ENCODE results near the gene CCNE1. TPM values are rescaled to one million over a fixed set of nuclear protein-coding genes. Genes with fewer than 3 reads are reported as not detected.
"Not testable (repeated sequence)": the region's sequence is repeated elsewhere in the genome, so short reads cannot be mapped to it uniquely, and the experiment has no call there.

Gene CCNE1
- total RNA-seq, 1 donor from 2014 or later = 39.6 TPM

DNA sequence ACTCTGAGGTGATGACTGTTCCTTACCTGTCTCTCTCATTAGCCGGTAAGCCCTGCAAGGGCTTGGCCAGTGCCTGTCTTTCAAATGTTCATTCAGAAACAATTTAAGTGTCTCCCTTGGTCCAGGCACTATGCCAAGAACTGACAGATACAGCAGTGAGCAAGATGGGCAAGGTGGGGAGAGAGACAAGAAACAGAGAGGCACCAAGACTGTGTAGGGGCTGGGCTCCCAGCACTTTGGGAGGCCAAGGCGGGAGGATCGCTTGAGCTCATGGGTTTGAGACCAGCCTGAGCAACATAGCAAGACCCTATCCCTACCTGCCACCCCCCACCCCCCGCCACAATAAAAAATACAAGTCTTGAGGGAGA lies 1.3 kb upstream of the CCNE1 start:
- Mint-ChIP-seq H3K27ac (peak overlapping the region; percentile 95), H3K4me3 (ENCODE audit: low read depth) (peak overlapping the region; percentile 86), H3K36me3 (ENCODE audit: low read depth) (peaks cover 26% of the 10 kb centered on the region), H3K4me1 (ENCODE audit: low read depth) (peaks cover 17% of the 10 kb centered on the region), H3K9me3 (no peaks in the 10 kb centered on the region), H3K27me3 (ENCODE audit: low read depth) (no peaks in the 10 kb centered on the region)
- DNase-seq (ENCODE audit: low spot score) = no peak
- intact Hi-C loops (cut with micrococcal nuclease) = loop anchor here (2.0 kb wide), 1 partner anchor 26 kb away; no protein-coding TSS in a partner anchor

DNA sequence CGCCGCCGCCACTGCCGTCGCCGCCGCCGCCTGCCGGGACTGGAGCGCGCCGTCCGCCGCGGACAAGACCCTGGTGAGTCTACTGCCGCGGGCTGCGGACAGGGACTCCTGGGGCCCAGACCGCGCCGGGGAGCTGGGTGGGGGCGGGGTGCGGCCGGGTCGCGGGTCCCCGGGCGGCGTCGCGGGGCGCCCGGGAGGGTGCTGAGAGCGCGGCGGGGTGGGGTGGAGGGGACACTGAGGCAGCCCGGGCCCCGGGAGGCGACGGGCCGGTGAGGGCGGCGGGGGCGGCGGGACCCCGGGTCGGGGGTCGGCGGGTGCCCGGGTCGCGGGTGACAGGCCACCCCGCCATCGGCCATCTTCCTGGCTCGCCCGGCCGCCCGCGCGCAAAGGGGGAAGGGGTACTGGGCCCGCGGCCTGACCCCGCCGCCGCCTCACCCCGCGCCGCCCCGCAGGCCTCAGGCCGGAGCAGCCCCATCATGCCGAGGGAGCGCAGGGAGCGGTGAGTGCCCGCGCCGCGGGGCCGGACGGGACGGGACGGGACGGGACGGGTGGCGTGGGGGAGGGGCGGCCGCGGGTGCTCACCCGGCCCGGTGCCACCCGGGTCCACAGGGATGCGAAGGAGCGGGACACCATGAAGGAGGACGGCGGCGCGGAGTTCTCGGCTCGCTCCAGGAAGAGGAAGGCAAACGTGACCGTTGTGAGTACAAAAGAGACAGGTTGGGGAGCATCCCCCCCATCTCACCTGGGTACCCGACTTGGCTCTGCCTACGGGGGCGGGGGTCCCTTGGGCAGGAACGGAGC lies 489 bp downstream of the CCNE1 start:
- no peaks in the 10 kb centered on the region for H3K9me3 Mint-ChIP-seq
- peak overlapping the region; percentile 65 for H3K27ac Mint-ChIP-seq
- no peaks in the 10 kb centered on the region for H3K27me3 Mint-ChIP-seq (ENCODE audit: low read depth)
- intact Hi-C loops (cut with micrococcal nuclease) = no loop called here
- DNase-seq (ENCODE audit: low spot score) = no peak
- peak overlapping the region; percentile 85 for H3K4me3 Mint-ChIP-seq (ENCODE audit: low read depth)
- peaks cover 33% of the 10 kb centered on the region for H3K36me3 Mint-ChIP-seq (ENCODE audit: low read depth)
- peaks cover 17% of the 10 kb centered on the region for H3K4me1 Mint-ChIP-seq (ENCODE audit: low read depth)

DNA sequence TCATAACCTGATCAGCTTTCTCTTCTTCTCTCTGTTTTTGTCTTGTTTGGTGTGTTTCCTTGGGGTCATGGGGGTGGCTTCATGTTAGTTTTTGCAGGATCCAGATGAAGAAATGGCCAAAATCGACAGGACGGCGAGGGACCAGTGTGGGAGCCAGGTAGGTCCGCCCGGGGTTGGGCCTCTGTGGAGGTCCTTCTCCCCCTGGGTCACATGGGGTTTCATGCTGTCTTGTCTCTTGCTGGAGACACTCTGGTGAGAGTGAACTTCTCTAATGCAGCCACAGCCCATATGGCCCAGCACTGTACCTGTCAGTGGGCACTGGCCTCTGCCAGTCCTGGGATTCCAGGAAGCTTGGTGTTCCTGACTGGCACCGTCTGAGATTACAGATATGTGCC lies 1.1 kb downstream of the CCNE1 start:
- peak overlapping the region; percentile 85 for H3K4me3 Mint-ChIP-seq (ENCODE audit: low read depth)
- peaks cover 17% of the 10 kb centered on the region for H3K4me1 Mint-ChIP-seq (ENCODE audit: low read depth)
- peak overlapping the region; percentile 65 for H3K27ac Mint-ChIP-seq
- peaks cover 37% of the 10 kb centered on the region for H3K36me3 Mint-ChIP-seq (ENCODE audit: low read depth)
- H3K9me3 Mint-ChIP-seq = no peaks in the 10 kb centered on the region
- intact Hi-C loops (cut with micrococcal nuclease) = no loop called here
- no peak for DNase-seq (ENCODE audit: low spot score)
- H3K27me3 Mint-ChIP-seq (ENCODE audit: low read depth) = no peaks in the 10 kb centered on the region

DNA sequence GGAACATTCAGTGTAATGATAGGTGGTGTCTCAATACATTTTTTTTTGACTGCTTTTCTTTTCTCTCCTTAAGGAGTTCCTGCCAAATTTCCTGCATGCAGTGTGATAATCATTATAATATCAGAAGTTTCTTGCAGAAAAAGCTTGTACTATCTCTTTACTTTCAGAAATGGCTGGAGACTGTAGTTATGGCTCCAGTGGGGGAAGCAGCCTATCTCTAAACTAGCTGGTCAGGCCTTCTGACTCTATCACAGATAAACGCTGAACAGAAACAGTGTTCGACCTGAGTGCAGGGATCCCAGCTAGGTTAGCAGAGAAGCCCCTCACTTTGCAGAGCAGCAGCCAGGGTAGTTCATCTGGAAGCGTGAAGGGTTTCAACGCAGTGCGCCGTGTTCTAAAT lies 1.9 kb downstream of the CCNE1 start:
- peak overlapping the region; percentile 40 for H3K27ac Mint-ChIP-seq
- peak overlapping the region; percentile 80 for H3K4me3 Mint-ChIP-seq (ENCODE audit: low read depth)
- H3K9me3 Mint-ChIP-seq = no peaks in the 10 kb centered on the region
- H3K4me1 Mint-ChIP-seq (ENCODE audit: low read depth) = peaks cover 17% of the 10 kb centered on the region
- intact Hi-C loops (cut with micrococcal nuclease) = no loop called here
- H3K36me3 Mint-ChIP-seq (ENCODE audit: low read depth) = peaks cover 37% of the 10 kb centered on the region
- H3K27me3 Mint-ChIP-seq (ENCODE audit: low read depth) = no peaks in the 10 kb centered on the region
- DNase-seq (ENCODE audit: low spot score) = no peak

DNA sequence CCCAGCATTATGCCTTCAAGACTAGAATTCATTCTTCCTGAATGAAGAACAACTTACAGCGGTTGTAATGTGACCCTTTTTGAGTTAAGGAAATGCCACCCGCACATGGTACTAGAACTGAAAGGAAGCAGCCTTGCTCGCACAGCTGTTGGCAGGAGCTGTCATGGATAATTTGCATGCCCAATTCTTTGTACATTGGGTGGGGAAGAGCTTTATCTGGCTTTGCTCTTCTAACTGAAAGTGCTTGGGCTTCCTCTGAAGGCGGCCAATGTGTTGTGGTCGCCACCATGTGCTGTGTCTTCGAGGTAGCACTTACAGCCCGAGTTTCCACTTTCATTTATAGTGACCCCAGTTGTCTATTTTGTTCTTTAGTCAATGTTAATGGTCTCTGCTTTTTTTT lies 3.4 kb downstream of the CCNE1 start:
- Mint-ChIP-seq H3K4me3 (ENCODE audit: low read depth) (no peak overlapping the region), H3K9me3 (no peaks in the 10 kb centered on the region), H3K27me3 (ENCODE audit: low read depth) (no peaks in the 10 kb centered on the region), H3K36me3 (ENCODE audit: low read depth) (peaks cover 47% of the 10 kb centered on the region), H3K4me1 (ENCODE audit: low read depth) (peaks cover 16% of the 10 kb centered on the region), H3K27ac (no peak overlapping the region)
- DNase-seq (ENCODE audit: low spot score) = no peak
- intact Hi-C loops (cut with micrococcal nuclease) = no loop called here

DNA sequence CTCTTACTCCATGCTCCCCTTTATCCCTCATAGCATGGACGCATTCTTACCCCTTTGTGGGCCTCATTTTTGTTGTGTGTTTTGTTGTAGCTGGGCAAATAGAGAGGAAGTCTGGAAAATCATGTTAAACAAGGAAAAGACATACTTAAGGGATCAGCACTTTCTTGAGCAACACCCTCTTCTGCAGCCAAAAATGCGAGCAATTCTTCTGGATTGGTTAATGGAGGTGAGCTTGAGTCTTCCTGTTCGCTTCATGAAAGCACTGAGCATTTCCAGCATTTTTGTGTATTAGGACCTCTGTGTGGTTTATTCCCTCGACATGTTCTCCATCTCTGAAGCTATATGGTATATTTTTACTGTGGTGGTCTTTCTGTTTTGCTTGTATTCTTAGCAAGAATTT lies 5.5 kb downstream of the CCNE1 start:
- Mint-ChIP-seq H3K9me3 (no peaks in the 10 kb centered on the region), H3K36me3 (ENCODE audit: low read depth) (peaks cover 65% of the 10 kb centered on the region), H3K27me3 (ENCODE audit: low read depth) (no peaks in the 10 kb centered on the region), H3K27ac (no peak overlapping the region), H3K4me1 (ENCODE audit: low read depth) (peaks cover 16% of the 10 kb centered on the region), H3K4me3 (ENCODE audit: low read depth) (no peak overlapping the region)
- intact Hi-C loops (cut with micrococcal nuclease) = no loop called here
- DNase-seq (ENCODE audit: low spot score) = no peak

DNA sequence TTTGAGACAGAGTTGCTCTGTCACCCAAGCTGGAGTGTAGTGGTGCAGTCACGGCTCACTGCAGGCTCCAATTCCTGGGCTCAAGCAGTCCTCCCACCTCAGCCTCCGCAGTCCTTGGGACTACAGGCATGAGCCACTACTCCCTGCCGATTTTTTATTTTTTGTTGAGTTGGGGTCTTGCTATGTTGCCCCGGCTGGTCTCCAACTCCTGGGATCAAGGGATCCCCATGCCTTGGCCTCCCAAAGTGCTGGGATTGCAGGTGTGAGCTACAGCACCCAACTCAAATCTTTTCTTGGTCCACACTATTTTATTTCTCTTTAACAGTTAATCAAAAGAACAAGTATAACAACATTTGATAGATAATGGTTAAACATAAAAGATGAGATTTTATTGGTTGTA lies 7.5 kb downstream of the CCNE1 start:
- Mint-ChIP-seq H3K4me1 (ENCODE audit: low read depth) (peaks cover 6% of the 10 kb centered on the region), H3K9me3 (no peaks in the 10 kb centered on the region), H3K36me3 (ENCODE audit: low read depth) (peaks cover 65% of the 10 kb centered on the region), H3K27ac (no peak overlapping the region), H3K4me3 (ENCODE audit: low read depth) (no peak overlapping the region), H3K27me3 (ENCODE audit: low read depth) (no peaks in the 10 kb centered on the region)
- intact Hi-C loops (cut with micrococcal nuclease) = no loop called here
- no peak for DNase-seq (ENCODE audit: low spot score)

DNA sequence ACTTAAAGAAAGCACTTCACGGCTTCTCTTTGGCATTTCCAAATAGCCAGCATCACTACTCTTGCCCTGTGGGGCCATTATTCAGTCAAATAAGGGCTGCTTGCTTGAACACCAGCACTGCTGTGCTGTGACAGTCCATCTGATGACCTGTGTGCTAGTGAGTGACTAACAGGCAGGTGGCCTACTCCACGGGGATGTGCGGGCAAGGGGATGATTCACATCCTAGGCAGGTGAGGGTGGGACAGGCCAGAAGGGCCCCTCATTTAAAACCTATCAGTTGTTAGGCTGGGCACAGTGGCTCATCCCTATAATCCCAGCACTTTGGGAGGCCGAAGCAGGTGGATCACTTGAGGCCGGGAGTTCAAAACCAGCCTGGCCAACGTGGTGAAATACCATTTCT lies 8.2 kb downstream of the CCNE1 start:
- peaks cover 2% of the 10 kb centered on the region for H3K4me1 Mint-ChIP-seq (ENCODE audit: low read depth)
- no peaks in the 10 kb centered on the region for H3K27me3 Mint-ChIP-seq (ENCODE audit: low read depth)
- no peak overlapping the region for H3K27ac Mint-ChIP-seq
- no peaks in the 10 kb centered on the region for H3K9me3 Mint-ChIP-seq
- H3K4me3 Mint-ChIP-seq (ENCODE audit: low read depth) = no peak overlapping the region
- intact Hi-C loops (cut with micrococcal nuclease) = no loop called here
- H3K36me3 Mint-ChIP-seq (ENCODE audit: low read depth) = peaks cover 62% of the 10 kb centered on the region
- no peak for DNase-seq (ENCODE audit: low spot score)

DNA sequence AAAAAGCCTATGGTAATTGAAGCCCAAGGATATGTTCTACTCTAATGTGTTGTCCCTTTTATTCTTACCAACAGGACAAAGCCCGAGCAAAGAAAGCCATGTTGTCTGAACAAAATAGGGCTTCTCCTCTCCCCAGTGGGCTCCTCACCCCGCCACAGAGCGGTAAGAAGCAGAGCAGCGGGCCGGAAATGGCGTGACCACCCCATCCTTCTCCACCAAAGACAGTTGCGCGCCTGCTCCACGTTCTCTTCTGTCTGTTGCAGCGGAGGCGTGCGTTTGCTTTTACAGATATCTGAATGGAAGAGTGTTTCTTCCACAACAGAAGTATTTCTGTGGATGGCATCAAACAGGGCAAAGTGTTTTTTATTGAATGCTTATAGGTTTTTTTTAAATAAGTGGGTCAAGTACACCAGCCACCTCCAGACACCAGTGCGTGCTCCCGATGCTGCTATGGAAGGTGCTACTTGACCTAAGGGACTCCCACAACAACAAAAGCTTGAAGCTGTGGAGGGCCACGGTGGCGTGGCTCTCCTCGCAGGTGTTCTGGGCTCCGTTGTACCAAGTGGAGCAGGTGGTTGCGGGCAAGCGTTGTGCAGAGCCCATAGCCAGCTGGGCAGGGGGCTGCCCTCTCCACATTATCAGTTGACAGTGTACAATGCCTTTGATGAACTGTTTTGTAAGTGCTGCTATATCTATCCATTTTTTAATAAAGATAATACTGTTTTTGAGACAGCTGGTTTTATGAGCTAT lies 12.0 kb downstream of the CCNE1 start:
- intact Hi-C loops (cut with micrococcal nuclease) = no loop called here
- Mint-ChIP-seq H3K4me3 (ENCODE audit: low read depth) (no peak overlapping the region), H3K27me3 (ENCODE audit: low read depth) (no peaks in the 10 kb centered on the region), H3K36me3 (ENCODE audit: low read depth) (peaks cover 47% of the 10 kb centered on the region), H3K27ac (no peak overlapping the region), H3K4me1 (ENCODE audit: low read depth) (no peaks in the 10 kb centered on the region), H3K9me3 (no peaks in the 10 kb centered on the region)
- DNase-seq (ENCODE audit: low spot score) = no peak

DNA sequence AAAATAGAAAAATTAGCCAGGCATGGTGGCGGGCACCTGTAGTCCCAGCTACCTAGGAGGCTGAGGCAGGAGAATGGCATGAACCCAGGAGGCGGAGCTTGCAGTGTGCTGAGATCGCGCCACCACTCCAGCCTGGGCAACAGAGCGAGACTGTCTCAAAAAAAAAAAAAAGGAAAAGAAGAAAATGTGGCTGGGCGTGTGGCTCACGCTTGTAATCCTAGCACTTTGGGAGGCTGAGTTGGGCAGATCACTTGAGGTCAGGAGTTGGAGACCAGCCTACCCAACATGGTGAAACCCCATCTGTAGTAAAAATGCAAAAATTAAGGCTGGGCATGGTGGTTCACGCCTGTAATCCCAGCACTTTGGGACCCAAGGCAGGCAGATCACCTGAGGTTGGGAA lies 13.5 kb downstream of the CCNE1 start:
- H3K27ac Mint-ChIP-seq; H3K4me3 Mint-ChIP-seq (ENCODE audit: low read depth); intact Hi-C loops (cut with micrococcal nuclease); H3K4me1 Mint-ChIP-seq (ENCODE audit: low read depth); H3K9me3 Mint-ChIP-seq; DNase-seq (ENCODE audit: low spot score); H3K27me3 Mint-ChIP-seq (ENCODE audit: low read depth): not testable (repeated sequence)
- H3K36me3 Mint-ChIP-seq (ENCODE audit: low read depth) = peaks cover 36% of the 10 kb centered on the region

DNA sequence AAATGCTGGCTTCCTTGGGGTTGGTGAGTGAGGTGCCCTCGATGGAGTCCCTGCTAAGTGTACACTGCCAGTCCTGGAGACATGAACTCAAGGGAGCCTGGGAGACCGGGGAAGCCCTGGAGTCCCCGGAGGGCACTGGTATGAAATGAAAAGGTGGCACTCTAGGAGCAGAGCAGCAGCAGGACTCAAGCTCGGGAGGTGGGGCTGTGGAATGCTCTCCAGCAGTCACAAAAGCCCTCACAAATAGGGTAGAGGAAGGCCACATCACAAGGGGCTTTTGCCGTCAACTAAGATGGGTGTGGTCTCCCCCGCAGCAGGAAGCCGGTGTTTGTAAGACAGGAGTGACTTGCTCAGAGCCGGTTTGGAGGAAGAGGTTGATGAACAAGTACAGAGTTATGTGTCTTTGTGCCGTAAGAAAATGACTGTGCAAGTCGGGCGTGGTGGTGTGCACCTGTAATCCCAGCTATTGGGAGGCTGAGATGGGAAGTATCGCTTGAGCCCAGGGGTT lies 19.3 kb downstream of the CCNE1 start:
- Mint-ChIP-seq H3K4me3 (ENCODE audit: low read depth) (peak overlapping the region; percentile 71), H3K27me3 (ENCODE audit: low read depth) (no peaks in the 10 kb centered on the region), H3K27ac (peak overlapping the region; percentile 87), H3K36me3 (ENCODE audit: low read depth) (no peaks in the 10 kb centered on the region), H3K4me1 (ENCODE audit: low read depth) (peaks cover 31% of the 10 kb centered on the region), H3K9me3 (no peaks in the 10 kb centered on the region)
- intact Hi-C loops (cut with micrococcal nuclease) = no loop called here
- DNase-seq (ENCODE audit: low spot score) = peak; percentile 63

DNA sequence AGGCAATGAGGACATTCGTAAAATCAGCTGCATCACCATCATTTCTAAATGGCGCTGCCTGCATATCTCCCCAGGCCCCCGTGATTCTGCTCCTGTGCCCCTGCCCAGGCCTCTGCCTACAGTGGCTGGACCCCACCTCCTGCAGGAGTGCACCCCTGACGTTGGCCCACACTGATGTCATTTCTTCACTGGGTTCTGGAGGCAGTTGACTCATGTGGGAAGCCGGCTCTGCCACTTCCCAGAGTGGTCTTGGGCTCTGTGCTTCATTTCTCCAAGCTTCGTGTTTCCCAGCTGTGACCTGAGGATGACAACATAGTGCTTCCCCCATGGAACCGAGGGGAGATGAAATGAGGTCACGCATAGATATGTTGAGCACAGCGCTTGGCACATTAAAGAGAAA lies 19.9 kb downstream of the CCNE1 start:
- H3K36me3 Mint-ChIP-seq (ENCODE audit: low read depth) = no peaks in the 10 kb centered on the region
- H3K4me1 Mint-ChIP-seq (ENCODE audit: low read depth) = peaks cover 36% of the 10 kb centered on the region
- no peaks in the 10 kb centered on the region for H3K9me3 Mint-ChIP-seq
- intact Hi-C loops (cut with micrococcal nuclease) = no loop called here
- no peak for DNase-seq (ENCODE audit: low spot score)
- H3K27me3 Mint-ChIP-seq (ENCODE audit: low read depth) = no peaks in the 10 kb centered on the region
- H3K27ac Mint-ChIP-seq = peak overlapping the region; percentile 87
- peak overlapping the region; percentile 71 for H3K4me3 Mint-ChIP-seq (ENCODE audit: low read depth)

DNA sequence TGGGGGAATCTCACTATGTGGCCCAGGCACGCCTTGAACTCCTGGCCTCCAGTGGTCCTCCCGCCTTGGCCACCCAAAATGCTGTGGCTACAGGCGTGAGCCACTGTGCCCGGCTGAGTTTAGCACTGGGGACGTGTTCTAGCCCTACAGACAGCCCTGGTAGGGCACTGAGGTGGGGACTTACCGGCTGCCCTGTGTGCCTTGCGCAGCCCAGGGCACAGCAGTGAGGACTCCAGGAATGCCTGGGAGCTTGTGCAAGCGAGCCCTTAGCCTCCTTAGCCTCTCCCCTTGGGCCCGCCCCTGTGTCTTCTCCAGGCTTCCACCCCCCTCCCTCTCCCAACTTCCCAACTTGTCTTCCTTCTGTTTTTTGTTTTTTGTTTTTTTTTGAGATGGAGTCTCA lies 21.0 kb downstream of the CCNE1 start:
- no peak for DNase-seq (ENCODE audit: low spot score)
- peaks cover 46% of the 10 kb centered on the region for H3K4me1 Mint-ChIP-seq (ENCODE audit: low read depth)
- H3K4me3 Mint-ChIP-seq (ENCODE audit: low read depth) = no peak overlapping the region
- intact Hi-C loops (cut with micrococcal nuclease) = no loop called here
- no peaks in the 10 kb centered on the region for H3K36me3 Mint-ChIP-seq (ENCODE audit: low read depth)
- no peaks in the 10 kb centered on the region for H3K27me3 Mint-ChIP-seq (ENCODE audit: low read depth)
- no peak overlapping the region for H3K27ac Mint-ChIP-seq
- no peaks in the 10 kb centered on the region for H3K9me3 Mint-ChIP-seq

Data from activated T-helper 2 cell treated with anti-CD3 and anti-CD28 coated beads, Interferon-gamma antibody, Interleukin-2, Interleukin-4, amounts not matched to agents 10 μg/mL and 5 μg/mL and 100 μg/mL, durations not matched to agents 14 hours and 24 hours and 36 hours (primary cell).